HG03196 (cell line): ENCODE data around the gene MAD1L1.

Experiments
- ATAC-seq: cut with Tn5 transposase; IDR thresholded peaks from one replicate; pipeline ENCODE4 v1.9.1; 2021; ENCODE audit not compliant: unreplicated experiment

The MAD1L1 gene

GRCh38 chr7:2017914-2018568 is 214.7 kb downstream of the MAD1L1 start:
- no peak for ATAC-seq

GRCh38 chr7:2017481-2017891 is 215.3 kb downstream of the MAD1L1 start:
- ATAC-seq, result no peak

- no peak for ATAC-seq
Observed at GRCh38 chr7:2016761-2017480, 215.8 kb downstream of the MAD1L1 start.

DNA sequence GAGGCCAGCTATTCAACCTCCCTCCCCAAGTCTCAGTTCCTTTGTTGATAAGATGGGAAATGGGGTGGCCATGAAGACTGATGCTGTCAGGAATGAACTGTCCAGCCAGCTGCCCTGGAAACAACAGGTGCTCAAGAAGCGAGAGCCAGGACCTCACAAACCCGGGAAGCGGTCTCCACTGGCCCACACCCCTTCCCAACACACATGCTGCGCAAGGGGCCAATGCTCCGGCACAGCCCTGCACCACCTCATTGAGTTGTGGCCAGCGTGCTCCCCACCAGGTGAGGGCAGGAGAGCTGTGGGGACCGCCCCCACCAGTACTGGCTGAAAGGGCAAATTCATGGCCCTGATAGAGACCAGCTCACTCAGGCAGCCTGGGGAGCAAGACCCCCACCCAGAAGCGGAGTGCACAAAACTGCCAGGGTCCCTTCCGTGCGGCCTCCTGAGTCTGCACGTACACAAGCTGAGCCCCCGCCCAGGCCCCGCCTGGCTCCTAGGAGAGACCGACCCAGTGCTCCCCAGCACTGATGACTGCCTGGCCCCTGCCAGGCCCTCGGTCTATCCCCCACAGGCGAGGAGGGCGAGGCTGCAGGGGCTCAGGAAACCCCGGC is 216.6 kb downstream of the MAD1L1 start:
- ATAC-seq, result no peak

DNA sequence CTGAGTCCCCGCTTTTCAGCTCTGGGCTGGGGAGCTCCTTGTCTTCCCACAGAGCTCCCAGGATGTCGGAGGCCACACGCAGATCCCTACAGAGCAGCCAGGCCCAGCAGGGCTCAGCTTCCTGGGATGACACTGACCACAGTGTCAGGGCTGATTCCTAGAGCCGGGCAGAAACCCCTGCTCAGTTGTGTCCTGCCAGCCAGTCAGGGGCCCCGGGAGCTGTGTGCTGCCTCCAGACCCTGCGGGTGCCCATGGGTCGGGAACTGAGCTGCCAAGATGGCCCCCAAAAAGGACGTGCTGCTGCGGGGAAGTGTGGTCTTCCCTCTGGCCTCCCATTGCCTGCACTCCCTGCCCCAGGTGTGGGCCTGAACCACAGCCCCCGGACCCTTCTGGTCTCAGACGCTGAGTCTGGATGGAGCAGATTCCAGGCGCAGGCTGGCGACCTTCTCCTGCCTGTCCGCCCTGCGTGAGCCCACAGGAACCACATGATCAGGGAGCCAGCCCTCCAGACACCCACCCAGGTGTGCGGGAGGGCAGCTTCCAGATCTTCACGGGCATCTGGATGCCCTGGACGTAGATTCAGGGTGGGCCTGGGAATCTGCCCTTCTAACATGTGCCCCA is 217.4 kb downstream of the MAD1L1 start:
- ATAC-seq, result no peak

- no peak for ATAC-seq
Observed at GRCh38 chr7:2014391-2015241, 218.1 kb downstream of the MAD1L1 start.

DNA sequence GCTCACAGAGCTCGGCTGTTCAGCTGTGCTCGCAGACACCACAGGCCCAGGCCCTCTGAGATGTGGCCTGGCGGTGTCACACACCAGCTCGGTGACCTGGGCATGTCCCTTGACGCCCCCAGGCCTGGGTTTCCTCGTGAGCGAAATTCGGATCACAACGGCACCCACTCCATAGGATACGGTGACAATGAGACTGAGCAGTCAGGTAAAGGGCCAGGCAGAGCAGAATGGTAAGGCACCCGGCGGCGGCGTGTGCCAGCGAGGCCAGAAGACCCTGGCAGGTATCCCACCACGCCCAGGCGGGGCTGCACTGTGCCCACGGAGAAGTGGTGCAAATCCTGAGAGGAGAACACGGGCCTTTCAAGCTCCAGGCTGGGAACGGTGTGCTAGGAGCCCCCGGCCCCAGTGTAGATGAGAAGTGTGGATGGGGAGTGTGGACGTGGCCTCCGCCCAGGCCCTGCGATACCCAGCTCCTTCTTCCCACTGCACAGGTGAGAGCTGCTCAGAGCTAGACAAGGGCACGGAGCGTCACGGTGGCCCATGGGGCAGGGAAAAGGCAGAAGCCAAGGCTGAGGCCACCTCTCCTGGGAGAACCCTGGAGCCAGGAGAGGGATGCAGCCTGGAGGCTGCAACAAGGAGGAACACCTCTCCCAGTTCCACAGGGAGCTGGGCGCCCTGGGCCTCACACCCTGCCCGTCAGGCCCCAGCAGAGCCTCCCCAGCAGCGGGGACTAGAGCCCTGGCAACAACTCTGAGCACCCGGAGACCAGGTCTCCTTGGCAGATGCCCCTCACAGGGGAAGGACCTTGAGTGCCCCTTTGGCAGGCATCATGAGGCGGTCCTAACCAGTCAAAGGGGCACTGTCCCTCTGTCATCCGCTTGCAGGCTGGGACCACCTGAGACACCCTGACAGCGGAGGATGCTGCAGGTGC is 219.1 kb downstream of the MAD1L1 start:
- ATAC-seq, result no peak

- no peak for ATAC-seq
Observed at GRCh38 chr7:2012981-2013380, 219.8 kb downstream of the MAD1L1 start.

DNA sequence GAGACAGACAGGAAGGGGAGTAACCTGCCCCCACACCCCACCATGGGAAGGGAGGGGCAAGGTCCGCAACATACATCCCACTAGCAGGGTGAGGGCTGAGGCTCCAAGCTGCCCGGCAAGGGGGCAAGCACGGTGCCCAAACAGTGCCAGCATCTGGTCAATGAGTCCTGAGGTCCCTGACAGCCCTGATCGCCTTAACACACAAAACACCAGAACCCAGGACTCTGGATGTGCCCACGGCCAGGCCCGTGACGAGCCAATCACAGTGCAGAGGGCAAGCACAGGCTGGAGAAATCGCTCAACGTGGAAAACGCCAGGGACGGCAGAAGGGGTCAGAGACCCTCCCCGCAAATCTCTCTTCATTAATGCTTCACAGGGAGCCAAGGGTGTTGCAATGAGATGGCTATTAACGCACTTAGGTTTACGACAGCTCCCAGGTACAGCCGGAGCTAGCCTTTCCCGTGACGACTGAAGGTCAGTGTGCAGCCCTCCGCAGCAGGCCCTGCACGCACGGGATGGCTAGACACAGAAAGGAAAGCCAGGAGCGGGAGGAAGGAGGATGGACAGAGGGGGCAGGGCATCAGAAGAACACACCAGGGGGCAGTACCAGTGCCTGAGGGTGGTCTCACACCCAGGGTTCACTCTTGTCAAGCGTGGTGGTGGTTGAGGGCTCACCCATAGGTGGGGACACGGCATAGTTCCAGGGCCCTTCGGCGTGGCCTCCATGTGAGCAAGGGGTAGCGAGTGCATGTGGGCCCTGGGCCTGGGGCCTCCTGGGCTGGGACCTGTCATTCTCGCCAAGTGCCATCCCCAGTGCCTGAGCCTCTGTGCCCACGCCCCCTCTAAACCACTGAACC is 220.5 kb downstream of the MAD1L1 start:
- no peak for ATAC-seq

DNA sequence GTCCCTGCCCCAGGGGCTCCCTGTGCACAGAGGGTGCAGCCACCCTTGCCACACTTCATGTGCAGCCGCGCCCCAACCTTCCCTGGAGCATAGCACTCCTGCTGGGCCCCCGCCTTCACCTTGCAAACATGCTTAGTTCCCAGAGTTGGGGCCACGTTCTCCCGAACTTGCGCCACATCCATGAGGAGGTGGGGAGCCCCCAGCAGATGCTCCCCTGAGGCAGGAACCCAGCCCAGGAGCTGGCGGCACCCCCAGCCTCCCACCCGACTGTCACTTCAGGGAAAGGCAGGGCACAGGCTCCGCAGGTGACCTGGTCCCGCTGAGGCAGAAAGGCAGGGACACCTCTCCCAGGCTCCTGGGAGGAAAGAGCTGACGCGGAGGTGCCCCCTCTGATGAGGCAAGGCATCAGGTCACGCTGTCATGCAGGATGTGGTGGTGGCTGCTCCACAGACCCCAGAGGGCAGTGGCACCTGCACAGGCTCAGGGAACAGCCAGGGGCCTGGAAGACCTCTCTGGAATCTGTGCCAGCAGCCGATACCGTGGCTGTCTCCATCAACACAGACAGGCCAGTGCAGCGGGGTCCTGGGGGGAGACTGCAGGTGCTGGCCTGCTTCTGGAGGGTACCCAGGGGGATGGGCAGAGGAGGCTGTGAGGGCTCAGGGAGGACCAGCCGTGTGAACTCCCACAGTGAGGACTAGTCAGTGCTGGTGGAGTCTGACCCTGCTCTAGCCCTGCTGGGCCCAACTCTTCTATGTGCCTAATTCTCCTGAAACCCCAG is 221.3 kb downstream of the MAD1L1 start:
- ATAC-seq, result no peak

- no peak for ATAC-seq
Observed at GRCh38 chr7:2010551-2011265, 222.0 kb downstream of the MAD1L1 start.

- ATAC-seq, result no peak
Observed at GRCh38 chr7:2010101-2010500, 222.6 kb downstream of the MAD1L1 start.

DNA sequence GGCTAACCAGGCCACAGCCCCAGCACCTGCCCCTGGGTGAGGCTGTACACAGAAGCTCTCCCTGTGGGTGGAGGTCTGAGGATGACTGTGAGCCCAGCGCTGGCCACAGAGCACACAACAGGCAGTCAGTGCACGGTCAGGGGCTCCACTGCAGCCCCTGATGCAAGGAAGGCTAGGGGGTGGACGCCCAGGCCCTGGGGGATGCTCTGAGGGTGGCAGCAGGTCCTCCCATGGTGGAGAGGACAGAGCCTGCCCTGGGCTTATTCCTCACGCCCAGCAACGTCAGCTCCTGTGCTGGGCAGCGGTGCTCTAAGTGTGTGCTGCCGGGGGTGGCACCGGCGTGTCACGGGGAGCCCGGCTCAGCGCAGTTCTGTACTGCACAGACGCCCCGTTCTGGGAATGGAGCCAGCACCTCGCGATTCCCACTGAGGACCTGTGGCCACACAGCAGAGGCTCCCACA is 223.2 kb downstream of the MAD1L1 start:
- ATAC-seq, result no peak

GRCh38 chr7:2008936-2009540 is 223.7 kb downstream of the MAD1L1 start:
- no peak for ATAC-seq

- ATAC-seq, result no peak
Observed at GRCh38 chr7:2008101-2008935, 224.4 kb downstream of the MAD1L1 start.

DNA sequence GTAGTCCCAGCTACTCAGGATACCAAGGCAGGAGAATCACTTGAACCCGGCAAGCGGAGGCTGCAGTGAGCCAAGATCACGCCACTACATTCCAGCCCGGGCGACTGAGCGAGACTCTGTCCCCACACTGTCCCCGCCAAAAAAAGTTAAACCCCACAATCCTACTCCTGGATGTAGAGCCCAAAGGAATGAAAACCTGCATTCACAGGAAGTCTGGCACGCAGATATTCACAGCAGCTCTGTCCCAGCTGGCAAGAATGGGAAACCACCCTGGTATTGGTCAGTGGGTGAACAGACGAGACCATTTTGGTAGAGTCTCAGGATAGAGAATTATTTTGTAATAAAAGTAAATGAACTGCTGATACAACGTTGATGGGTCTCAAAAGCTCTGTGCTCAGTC is 225.2 kb downstream of the MAD1L1 start:
- ATAC-seq, result no peak
